HG02798 (cell line): ENCODE measurements around the gene PTPRO.
A peak's percentile ranks its signal among the peaks of the same experiment; 100 is the strongest.

Source experiments
- ATAC-seq: cut with Tn5 transposase; IDR thresholded peaks from one replicate; pipeline ENCODE4 v1.9.1; 2021; ENCODE audit warnings: mild to moderate bottlenecking; ENCODE audit not compliant: unreplicated experiment, poor library complexity

The PTPRO gene

GRCh38 chr12:15322164-15323061 is at the start of gene PTPRO:
Gene PTPRO (plus strand): TSS chr12:15322508.
- ATAC-seq = no peak

GRCh38 chr12:15273896-15274295 is 48.4 kb upstream of the PTPRO start:
- peak; percentile 36 for ATAC-seq

GRCh38 chr12:15274561-15274967 is 47.7 kb upstream of the PTPRO start:
- no peak for ATAC-seq

GRCh38 chr12:15276088-15276698 is 46.1 kb upstream of the PTPRO start:
- ATAC-seq = no peak

GRCh38 chr12:15278816-15279658 is 43.3 kb upstream of the PTPRO start:
- ATAC-seq = no peak

- ATAC-seq = no peak
These were observed 41.4 kb upstream of the PTPRO start for GRCh38 chr12:15280930-15281329.

- no peak for ATAC-seq
These were observed 33.1 kb upstream of the PTPRO start for GRCh38 chr12:15289192-15289591.

GRCh38 chr12:15293731-15294130 is 28.6 kb upstream of the PTPRO start:
- no peak for ATAC-seq

GRCh38 chr12:15299947-15300346 is 22.4 kb upstream of the PTPRO start:
- no peak for ATAC-seq

GRCh38 chr12:15304296-15304695 is 18.0 kb upstream of the PTPRO start:
- no peak for ATAC-seq

- ATAC-seq = no peak
These were observed 15.7 kb upstream of the PTPRO start for GRCh38 chr12:15306605-15307004.

GRCh38 chr12:15307079-15307478 is 15.2 kb upstream of the PTPRO start:
- ATAC-seq = no peak

GRCh38 chr12:15318841-15319240 is 3.5 kb upstream of the PTPRO start:
- no peak for ATAC-seq

GRCh38 chr12:15320881-15321280 is 1.4 kb upstream of the PTPRO start:
- ATAC-seq = no peak

GRCh38 chr12:15323480-15323879 is 1.2 kb downstream of the PTPRO start:
- no peak for ATAC-seq

GRCh38 chr12:15329891-15330290 is 7.6 kb downstream of the PTPRO start:
- ATAC-seq = no peak

GRCh38 chr12:15334225-15334624 is 11.9 kb downstream of the PTPRO start:
- ATAC-seq = no peak

- ATAC-seq = no peak
These were observed 13.7 kb downstream of the PTPRO start for GRCh38 chr12:15335959-15336358.

GRCh38 chr12:15336768-15337553 is 14.7 kb downstream of the PTPRO start:
- ATAC-seq = no peak

GRCh38 chr12:15341371-15341770 is 19.1 kb downstream of the PTPRO start:
- no peak for ATAC-seq
